GM18499 (cell line): ENCODE measurements around the gene MCM9.
A peak's percentile ranks its signal among the peaks of the same experiment; 100 is the strongest.

Experiments
- ATAC-seq: cut with Tn5 transposase; IDR thresholded peaks from one replicate; pipeline ENCODE4 v1.9.1; 2021; ENCODE audit warnings: moderate number of reproducible peaks; ENCODE audit not compliant: insufficient read depth, unreplicated experiment

The MCM9 gene

DNA sequence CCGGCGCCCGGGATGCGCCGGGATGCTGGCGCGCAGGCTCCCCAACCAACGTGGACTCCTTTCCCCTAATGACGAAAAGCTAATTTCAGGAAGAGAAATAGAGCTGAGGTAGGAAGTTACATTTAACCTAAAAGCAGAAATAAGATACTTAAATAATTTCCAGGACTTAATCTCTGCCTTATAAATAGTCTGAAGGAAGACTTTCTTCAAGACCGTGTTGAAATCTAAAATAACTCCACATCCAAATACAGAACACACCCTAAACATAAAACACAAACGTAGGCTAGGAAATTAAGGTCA, 39.7 kb downstream of the MCM9 start:
- ATAC-seq: no peak

DNA sequence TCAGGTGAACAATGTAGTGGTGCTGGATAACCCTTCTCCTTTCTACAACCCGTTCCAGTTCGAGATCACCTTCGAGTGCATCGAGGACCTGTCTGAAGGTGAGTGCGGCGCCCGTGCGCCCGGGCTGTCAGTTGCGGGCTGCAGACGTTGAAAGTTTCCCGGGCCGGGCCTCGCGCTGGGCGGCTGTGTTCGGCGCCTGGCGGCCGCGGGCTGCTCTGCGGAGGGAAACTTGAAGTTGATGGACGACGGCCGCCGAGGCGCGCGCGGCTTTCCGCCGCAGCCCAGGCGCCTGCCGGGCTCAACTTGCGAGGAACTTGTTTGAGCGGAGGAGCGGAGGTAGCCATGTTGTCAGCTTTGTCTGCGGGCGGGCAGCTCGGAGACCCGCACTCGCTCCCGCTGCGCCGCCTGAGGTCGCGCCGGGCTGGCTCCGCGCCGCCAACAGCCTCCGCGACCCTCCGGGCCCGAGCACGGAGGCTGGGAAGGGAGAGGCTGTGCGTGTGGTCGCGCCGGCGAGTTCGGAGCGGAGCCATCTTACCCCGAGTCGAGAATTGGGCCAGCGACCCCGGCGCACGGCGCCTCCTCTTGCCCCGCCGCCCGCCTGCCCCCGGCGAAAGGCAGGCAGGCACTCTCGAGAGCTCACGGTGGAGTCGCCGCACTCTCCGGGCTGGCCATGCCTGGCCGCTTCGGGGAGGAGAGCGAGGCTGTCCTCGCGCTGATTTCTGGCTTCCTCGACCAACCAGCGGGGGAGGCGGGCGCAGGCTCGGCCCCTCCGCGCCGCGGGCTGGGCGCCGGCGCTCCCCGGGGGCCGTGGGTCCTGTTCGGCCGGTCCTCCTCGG, 40.3 kb downstream of the MCM9 start:
- peak; percentile 19 for ATAC-seq

DNA sequence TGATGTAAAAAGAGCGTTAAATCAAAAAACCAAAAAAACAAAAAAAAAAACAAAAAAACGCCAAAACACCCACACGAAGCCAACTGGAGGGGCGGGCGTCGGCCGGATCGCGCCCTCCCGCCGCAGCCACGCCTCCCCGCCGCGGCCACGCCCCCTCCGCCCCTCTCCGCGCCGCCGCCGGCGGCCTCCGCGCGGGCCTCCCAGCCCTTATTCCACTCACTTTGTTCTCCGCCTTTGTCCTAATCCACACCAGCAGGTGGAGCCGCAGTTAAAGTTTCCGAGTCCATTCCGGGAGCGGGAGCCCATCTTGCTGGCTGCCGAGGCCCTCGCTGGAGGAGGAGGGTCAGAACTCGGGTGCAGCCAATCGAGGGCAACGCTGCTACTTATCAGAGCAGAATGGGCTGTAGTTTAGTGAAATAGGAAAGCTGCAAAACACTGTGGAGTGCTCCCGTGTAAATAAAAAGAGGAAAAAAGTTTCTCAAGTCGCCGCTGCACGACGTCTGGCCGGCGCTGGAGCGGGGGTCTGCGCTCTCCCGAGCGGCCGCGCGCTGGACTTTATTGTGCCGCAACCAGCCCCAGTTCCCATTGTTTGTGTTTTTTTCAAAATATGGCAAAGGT, 41.0 kb downstream of the MCM9 start, which contains the start of gene ASF1A:
TSS of gene ASF1A (plus strand) at position 346 of the 618 bp plus-strand sequence. CDS start at position 608, 262 bp downstream.
- ATAC-seq: peak; percentile 47

DNA sequence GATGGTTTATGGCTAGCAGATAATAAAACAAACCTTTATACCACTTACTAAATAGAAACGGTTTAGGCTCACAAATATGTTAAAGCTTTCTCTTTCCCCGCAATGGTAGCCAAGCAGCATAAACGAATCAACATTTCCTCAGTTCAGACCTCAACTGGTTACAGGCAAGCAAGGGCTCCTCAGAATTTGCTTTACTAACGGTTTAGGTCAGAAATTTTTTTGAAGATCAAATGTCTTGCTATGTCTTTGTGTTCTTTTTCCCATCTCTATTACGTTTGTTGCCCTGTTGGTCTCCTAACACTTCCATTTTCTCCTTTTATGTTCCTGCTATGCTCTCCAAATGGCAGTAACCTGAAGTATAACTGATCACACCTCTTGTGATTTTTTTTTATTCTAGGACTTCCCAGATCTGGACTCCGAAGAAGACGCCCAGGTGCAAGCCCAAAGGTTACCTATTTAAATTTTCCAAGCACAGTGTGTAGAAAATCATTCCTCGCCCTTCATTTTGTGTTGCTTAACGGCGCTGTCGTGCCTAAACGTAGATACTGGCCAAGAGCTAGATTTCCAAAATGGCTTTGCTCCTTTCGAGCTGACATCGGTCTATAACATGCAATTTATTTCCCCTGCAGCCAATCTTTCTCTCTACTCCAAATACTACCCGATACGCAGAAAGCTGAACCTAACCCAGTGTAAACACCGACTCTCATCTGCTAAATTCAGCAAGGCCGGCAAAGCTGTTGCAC, 41.7 kb downstream of the MCM9 start:
- peak; percentile 4 for ATAC-seq

DNA sequence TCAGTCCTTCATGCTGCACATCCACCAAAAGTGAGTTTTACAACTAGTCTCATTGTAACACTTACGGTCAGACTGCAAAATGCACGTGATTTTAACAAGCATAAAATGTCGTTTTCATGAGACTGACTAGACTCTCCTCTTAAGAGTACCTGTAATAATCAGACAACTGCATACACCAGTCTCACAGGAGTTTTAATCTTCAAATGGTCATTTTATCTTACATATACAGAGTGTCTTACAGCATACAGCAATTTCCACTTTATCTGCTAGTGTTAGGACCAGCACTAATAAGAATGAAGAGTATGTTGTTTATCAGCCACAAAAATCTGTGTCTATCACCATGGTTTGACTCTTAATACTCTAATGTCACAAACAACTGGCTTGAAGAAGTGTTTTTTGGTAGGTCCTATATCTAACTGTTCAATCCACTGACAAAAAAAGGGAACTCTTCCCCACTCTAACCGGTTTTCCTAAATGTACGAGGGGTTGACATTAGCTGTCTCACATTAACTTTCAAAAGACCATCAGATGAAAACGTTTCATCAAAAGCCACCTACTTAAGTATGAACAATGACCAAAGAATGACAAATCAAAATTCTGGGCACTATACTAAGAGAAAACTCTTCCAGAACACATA, 42.5 kb downstream of the MCM9 start:
- ATAC-seq: no peak

- ATAC-seq: no peak
Measured at GRCh38 chr6:118890997-118891790, 43.8 kb downstream of the MCM9 start.

- no peak for ATAC-seq
Measured at GRCh38 chr6:118889163-118889562, 45.8 kb downstream of the MCM9 start.

GRCh38 chr6:118886641-118887040, 48.3 kb downstream of the MCM9 start:
- no peak for ATAC-seq

GRCh38 chr6:118882314-118882905, 52.5 kb downstream of the MCM9 start:
- ATAC-seq: no peak

DNA sequence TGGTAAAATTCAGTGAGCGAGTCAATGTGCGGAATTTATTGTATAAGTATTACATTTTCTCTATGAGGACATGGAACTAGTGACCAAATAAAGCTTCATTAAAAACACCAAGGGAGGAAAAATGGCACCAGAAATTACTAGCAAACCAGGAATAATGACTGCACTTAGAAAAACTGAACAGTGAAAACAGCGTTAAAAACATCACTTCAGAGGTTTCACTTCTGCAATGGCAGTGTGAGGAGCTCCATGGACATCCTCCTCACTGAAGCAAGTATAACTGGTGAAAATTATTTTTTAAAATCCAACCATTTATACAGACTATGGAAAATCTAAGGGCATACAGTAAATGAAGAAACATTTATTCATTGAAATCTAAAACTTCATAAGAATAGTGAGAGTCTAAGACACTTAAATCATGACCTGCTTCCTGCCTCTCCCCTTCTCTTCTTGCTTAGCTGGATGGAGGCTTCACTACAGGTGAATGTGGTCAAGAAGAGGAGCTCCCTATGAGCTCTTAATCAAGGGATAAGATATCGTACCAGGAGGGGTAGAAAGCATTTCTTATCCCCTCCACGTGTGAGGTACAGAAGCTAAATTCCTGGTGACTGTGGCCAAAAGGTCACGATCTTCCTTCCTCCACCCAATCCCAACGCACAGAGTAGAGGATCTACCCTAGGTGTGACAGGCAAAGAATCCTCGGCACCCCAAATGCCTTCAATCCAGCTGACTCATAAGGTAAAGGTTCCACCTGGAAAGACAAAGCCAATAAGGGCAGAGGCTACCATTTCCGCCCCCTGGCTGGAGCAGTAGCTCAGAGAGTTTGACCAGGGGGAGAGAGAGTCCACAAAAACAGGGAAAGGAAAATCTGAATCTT, 53.3 kb downstream of the MCM9 start:
- ATAC-seq: peak; percentile 84

DNA sequence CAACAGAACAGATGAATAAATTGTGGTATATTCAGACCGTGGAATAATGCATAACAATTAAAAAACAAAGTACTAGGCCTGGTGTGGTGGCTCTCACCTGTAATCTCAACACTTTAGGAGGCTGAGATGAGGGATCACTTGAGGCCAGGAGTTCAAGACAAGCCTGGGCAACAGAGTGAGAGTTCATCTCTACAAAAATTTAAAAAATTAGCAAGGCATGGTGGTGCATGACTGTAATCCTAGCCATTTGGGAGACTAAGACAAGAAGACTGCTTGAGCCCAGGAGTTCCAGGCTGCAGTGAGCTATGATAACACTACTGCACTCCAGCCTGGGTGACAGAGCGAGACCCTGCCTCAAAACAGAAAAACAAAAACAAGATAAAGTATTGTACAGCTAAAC, 57.2 kb downstream of the MCM9 start:
- no peak for ATAC-seq

DNA sequence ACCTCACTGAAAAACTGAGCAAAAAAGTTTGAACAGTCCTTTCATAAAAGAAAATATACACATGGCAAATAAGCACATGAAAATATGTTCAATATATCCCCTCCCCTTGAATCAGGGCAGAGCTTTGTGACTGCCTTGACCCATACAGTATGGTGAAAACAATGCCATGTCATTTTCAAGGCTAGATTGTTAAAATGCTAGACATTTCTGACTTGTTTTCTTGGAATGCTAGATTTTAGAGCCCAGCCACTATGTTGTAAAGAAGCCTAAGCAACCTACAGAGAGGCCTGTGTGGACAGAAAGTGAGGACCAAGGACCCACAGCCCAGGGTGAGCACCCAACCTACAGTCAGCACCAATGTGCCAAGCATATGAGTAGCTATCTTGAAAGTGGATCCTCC, 58.1 kb downstream of the MCM9 start:
- ATAC-seq: no peak

- ATAC-seq: no peak
Measured at GRCh38 chr6:118876198-118876597, 58.8 kb downstream of the MCM9 start.

- no peak for ATAC-seq
Measured at GRCh38 chr6:118875672-118876071, 59.3 kb downstream of the MCM9 start.

DNA sequence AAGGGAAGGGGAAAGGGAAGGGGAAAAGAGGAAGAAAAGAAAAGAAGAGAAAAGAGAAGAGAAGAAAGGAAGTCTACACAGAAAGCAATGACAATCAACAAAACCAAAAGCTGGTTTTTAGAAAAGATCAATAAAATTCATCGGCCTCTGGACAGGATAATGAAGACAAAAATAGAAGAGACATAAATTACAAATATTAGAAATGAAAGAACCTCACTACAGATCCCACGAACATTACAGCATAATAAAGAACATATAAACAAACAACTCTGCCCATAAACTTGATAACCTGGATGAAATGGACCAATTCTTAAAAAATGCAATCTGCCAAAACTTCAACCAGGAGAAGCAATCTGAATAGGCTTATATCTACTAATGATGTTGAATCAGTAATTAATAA, 61.7 kb downstream of the MCM9 start:
- ATAC-seq: no peak

DNA sequence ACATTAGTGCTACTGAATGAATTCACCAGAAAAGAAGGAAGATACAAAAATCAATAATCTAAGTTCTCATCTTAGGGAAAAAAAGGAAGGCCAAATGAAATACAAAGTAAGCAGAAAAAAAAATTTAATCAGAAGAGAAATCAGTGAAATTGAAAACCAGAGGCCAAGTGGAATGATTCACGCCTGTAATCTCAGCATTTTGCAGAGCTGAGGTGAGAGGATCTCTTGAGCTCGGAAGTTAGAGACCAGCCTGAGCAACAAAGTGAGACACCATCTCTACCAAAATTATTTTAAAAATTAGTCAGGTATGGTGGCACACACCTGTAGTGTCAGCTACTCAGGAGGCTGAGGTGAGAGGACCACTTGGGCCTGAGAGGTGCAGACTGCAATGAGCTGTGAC, 62.2 kb downstream of the MCM9 start:
- no peak for ATAC-seq

- ATAC-seq: no peak
Measured at GRCh38 chr6:118872318-118872717, 62.6 kb downstream of the MCM9 start.

- no peak for ATAC-seq
Measured at GRCh38 chr6:118871331-118871730, 63.6 kb downstream of the MCM9 start.
